ENCODE data around the gene PACS2.
"Not testable (repeated sequence)": the region's sequence is repeated elsewhere in the genome, so short reads cannot be mapped to it uniquely, and the experiment has no call there.

The PACS2 gene

DNA sequence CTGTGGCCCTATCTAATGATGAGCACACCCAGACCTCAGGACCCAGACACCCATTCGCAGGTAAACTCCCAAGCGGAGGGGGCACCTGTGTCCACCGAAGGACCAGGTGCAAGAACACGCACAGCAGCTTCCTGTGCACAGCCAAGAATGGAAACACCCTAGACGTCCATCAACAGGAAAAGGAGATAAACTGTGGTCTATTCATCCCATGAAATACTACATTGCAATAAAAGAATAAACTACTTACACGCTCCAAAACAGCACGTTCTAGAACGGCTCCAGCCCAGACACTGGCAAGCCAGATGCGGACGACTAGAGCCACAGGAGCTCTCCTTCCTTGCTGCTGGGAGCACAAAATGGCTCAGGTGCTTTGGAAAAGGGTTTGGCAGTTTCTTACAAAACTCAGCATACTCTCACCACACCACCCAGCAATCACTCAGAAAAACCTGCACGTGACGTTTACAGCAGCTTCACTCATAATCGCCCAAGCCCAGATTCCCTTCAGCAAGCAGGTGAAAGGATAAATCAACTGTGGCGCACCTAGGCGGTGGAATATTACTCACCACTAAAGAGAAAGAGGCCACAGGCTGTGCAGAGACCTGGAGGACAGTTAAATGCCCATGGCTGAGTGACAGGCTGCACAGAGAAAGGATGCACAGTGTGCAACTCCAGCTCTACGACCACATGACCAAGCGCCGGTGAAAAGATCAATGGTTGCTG, 34.7 kb upstream of the PACS2 start:
- H2AFZ ChIP-seq (ENCODE audit: low read length, unreplicated experiment), result no peak overlapping the region
- H3K4me1 ChIP-seq (ENCODE audit: control insufficient read depth, insufficient read depth, low read length, unreplicated experiment), result peaks cover 5% of the 10 kb centered on the region
- no peaks in the 10 kb centered on the region for H3K36me3 ChIP-seq (ENCODE audit: insufficient read depth, low read length)
- no peak overlapping the region for H3K4me3 ChIP-seq (ENCODE audit: low read depth, low read length)
- H3K27ac ChIP-seq (ENCODE audit: low read depth, low read length), result no peak overlapping the region
- peaks cover 26% of the 10 kb centered on the region for H3K79me2 ChIP-seq (ENCODE audit: control insufficient read depth, insufficient read depth, low read length, unreplicated experiment)
- H3K27me3 ChIP-seq (ENCODE audit: insufficient read depth, low read length), result no peaks in the 10 kb centered on the region

- Histone ChIP-seq H3K36me3 (ENCODE audit: insufficient read depth, low read length) (no peaks in the 10 kb centered on the region), H3K79me2 (ENCODE audit: control insufficient read depth, insufficient read depth, low read length, unreplicated experiment) (peaks cover 20% of the 10 kb centered on the region), H2AFZ (ENCODE audit: low read length, unreplicated experiment) (no peak overlapping the region), H3K4me3 (ENCODE audit: low read depth, low read length) (no peak overlapping the region), H3K27me3 (ENCODE audit: insufficient read depth, low read length) (no peaks in the 10 kb centered on the region), H3K27ac (ENCODE audit: low read depth, low read length) (no peak overlapping the region), H3K4me1 (ENCODE audit: control insufficient read depth, insufficient read depth, low read length, unreplicated experiment) (peaks cover under 1% of the 10 kb centered on the region)
Measured at GRCh38 chr14:105280525-105280924, 34.0 kb upstream of the PACS2 start.

- no peaks in the 10 kb centered on the region for H3K4me1 ChIP-seq (ENCODE audit: control insufficient read depth, insufficient read depth, low read length, unreplicated experiment)
- no peak overlapping the region for H3K27ac ChIP-seq (ENCODE audit: low read depth, low read length)
- peaks cover 22% of the 10 kb centered on the region for H3K79me2 ChIP-seq (ENCODE audit: control insufficient read depth, insufficient read depth, low read length, unreplicated experiment)
- no peak overlapping the region for H2AFZ ChIP-seq (ENCODE audit: low read length, unreplicated experiment)
- H3K27me3 ChIP-seq (ENCODE audit: insufficient read depth, low read length), result no peaks in the 10 kb centered on the region
- H3K4me3 ChIP-seq (ENCODE audit: low read depth, low read length), result no peak overlapping the region
- no peaks in the 10 kb centered on the region for H3K36me3 ChIP-seq (ENCODE audit: insufficient read depth, low read length)
Measured at GRCh38 chr14:105281371-105282097, 33.0 kb upstream of the PACS2 start.

- H3K4me1 ChIP-seq (ENCODE audit: control insufficient read depth, insufficient read depth, low read length, unreplicated experiment), result no peaks in the 10 kb centered on the region
- peaks cover 22% of the 10 kb centered on the region for H3K79me2 ChIP-seq (ENCODE audit: control insufficient read depth, insufficient read depth, low read length, unreplicated experiment)
- H3K27ac ChIP-seq (ENCODE audit: low read depth, low read length), result no peak overlapping the region
Measured at GRCh38 chr14:105282098-105282725, 32.3 kb upstream of the PACS2 start.

GRCh38 chr14:105283028-105283427, 31.5 kb upstream of the PACS2 start:
- H3K27ac ChIP-seq (ENCODE audit: low read depth, low read length), result no peak overlapping the region
- H3K27me3 ChIP-seq (ENCODE audit: insufficient read depth, low read length), result no peaks in the 10 kb centered on the region
- H3K36me3 ChIP-seq (ENCODE audit: insufficient read depth, low read length), result no peaks in the 10 kb centered on the region
- H2AFZ ChIP-seq (ENCODE audit: low read length, unreplicated experiment), result no peak overlapping the region
- H3K4me1 ChIP-seq (ENCODE audit: control insufficient read depth, insufficient read depth, low read length, unreplicated experiment), result no peaks in the 10 kb centered on the region
- peaks cover 20% of the 10 kb centered on the region for H3K79me2 ChIP-seq (ENCODE audit: control insufficient read depth, insufficient read depth, low read length, unreplicated experiment)
- no peak overlapping the region for H3K4me3 ChIP-seq (ENCODE audit: low read depth, low read length)

More at GRCh38 chr14:105282098-105282725, 32.3 kb upstream of the PACS2 start:
- no peak overlapping the region for H2AFZ ChIP-seq (ENCODE audit: low read length, unreplicated experiment)
- H3K36me3 ChIP-seq (ENCODE audit: insufficient read depth, low read length), result no peaks in the 10 kb centered on the region
- no peaks in the 10 kb centered on the region for H3K27me3 ChIP-seq (ENCODE audit: insufficient read depth, low read length)
- H3K4me3 ChIP-seq (ENCODE audit: low read depth, low read length), result no peak overlapping the region

DNA sequence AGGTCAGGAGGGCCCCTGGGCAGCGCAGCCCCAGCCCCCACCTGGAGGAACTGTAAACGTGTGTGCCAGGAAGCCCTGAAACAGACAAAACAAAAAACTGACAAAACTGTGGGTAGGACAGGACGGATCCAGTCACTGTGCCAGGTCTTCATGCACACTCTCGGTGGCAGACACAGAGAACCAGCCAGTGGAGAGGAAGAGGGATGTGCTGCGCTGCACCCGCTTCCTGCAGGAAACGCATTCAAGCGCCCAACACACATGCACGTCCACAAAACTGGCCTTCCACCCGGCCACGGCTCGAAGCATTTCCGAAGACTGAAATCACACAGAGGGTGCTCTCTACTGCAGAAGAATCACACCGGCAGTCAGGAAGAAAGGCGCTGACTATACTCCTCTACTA, 30.6 kb upstream of the PACS2 start:
- no peak overlapping the region for H3K27ac ChIP-seq (ENCODE audit: low read depth, low read length)
- no peak overlapping the region for H3K4me3 ChIP-seq (ENCODE audit: low read depth, low read length)
- no peaks in the 10 kb centered on the region for H3K27me3 ChIP-seq (ENCODE audit: insufficient read depth, low read length)
- no peaks in the 10 kb centered on the region for H3K36me3 ChIP-seq (ENCODE audit: insufficient read depth, low read length)
- H3K79me2 ChIP-seq (ENCODE audit: control insufficient read depth, insufficient read depth, low read length, unreplicated experiment), result peaks cover 16% of the 10 kb centered on the region
- no peak overlapping the region for H2AFZ ChIP-seq (ENCODE audit: low read length, unreplicated experiment)
- no peaks in the 10 kb centered on the region for H3K4me1 ChIP-seq (ENCODE audit: control insufficient read depth, insufficient read depth, low read length, unreplicated experiment)

DNA sequence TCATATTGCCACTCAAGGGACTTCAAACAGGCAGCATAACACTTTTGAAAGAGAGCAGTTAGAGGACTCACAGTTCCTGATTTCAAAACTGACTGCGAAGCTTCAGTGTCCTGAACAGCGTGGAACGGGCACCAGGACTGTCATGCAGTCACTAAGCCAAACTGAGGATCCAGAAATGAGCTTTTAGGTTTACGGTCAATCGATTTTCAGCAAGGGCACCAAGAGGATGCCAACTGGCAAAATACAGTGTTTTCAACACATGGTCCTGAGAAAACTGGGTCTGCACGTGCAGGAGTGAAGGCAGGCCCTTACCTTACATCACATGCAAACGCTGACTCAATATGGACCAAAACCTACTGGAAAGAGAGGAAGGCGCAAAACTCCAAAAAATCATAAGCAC, 29.4 kb upstream of the PACS2 start:
- Histone ChIP-seq H3K79me2 (ENCODE audit: control insufficient read depth, insufficient read depth, low read length, unreplicated experiment) (peaks cover 8% of the 10 kb centered on the region), H2AFZ (ENCODE audit: low read length, unreplicated experiment) (no peak overlapping the region), H3K27ac (ENCODE audit: low read depth, low read length) (no peak overlapping the region), H3K27me3 (ENCODE audit: insufficient read depth, low read length) (no peaks in the 10 kb centered on the region), H3K4me1 (ENCODE audit: control insufficient read depth, insufficient read depth, low read length, unreplicated experiment) (no peaks in the 10 kb centered on the region), H3K36me3 (ENCODE audit: insufficient read depth, low read length) (no peaks in the 10 kb centered on the region), H3K4me3 (ENCODE audit: low read depth, low read length) (no peak overlapping the region)

DNA sequence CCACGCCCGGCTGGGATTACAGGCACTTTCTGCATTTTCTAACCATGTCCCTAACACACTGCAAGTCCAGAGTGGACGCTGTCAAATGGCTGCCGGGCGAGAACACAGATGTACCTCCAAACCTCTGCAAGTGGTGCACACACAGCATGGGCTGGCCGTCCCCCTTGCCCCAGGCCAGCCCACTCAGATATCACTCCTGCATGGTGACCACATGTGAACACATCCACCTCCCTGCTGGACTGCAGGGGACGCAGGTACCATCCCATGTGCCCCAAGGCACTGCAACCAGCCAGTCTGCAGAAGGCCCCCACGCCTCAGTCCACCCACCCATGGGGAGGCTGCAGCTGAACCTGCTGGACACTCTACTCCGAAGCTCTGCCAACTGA, 27.8 kb upstream of the PACS2 start:
- H3K36me3 ChIP-seq (ENCODE audit: insufficient read depth, low read length), result no peaks in the 10 kb centered on the region
- H3K79me2 ChIP-seq (ENCODE audit: control insufficient read depth, insufficient read depth, low read length, unreplicated experiment), result peaks cover 8% of the 10 kb centered on the region
- H2AFZ ChIP-seq (ENCODE audit: low read length, unreplicated experiment), result no peak overlapping the region
- H3K27ac ChIP-seq (ENCODE audit: low read depth, low read length), result no peak overlapping the region
- H3K4me3 ChIP-seq (ENCODE audit: low read depth, low read length), result no peak overlapping the region
- no peaks in the 10 kb centered on the region for H3K4me1 ChIP-seq (ENCODE audit: control insufficient read depth, insufficient read depth, low read length, unreplicated experiment)
- H3K27me3 ChIP-seq (ENCODE audit: insufficient read depth, low read length), result no peaks in the 10 kb centered on the region

DNA sequence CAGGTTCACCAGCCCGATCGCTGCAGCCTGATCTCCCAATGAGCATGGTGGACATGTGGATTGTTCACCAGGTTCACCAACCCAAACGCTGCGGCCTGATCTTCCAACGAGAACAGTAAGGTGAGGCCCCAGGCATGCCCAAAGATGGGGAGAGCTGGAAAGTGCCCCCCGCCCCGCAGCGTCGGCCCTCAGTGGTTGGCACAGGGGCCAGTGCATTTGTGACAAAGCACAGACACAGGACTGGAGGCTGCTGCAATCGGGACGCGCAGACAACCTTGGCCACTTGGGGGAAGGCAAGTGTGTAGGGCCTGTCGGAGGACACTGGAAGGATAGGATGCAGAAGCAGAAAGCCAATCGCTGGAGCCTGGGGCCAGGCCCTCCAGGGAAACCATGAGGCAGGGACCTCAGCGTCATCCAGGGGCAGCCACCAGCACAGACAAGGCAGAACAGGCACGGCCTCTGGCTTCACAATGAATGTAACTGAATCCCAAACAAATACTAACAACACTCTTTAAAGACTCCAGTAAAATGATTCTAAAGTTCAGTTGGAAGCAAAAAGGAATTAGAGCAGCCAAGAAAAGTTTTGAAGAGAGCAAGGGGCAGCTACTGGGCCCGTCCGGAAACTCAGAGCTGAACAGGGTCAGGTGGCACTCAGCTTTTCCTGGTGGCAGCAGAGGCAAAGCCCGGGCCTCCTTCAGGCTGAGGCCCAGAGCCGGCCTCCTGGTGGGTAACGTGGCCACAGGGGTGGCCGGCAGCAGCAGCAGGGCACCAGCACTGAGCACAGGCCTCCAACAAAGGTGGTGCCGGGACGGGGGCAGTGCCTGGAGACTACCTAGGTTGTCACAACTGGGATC, 27.1 kb upstream of the PACS2 start:
- Histone ChIP-seq H2AFZ (ENCODE audit: low read length, unreplicated experiment) (no peak overlapping the region), H3K4me3 (ENCODE audit: low read depth, low read length) (no peak overlapping the region), H3K36me3 (ENCODE audit: insufficient read depth, low read length) (no peaks in the 10 kb centered on the region), H3K4me1 (ENCODE audit: control insufficient read depth, insufficient read depth, low read length, unreplicated experiment) (no peaks in the 10 kb centered on the region), H3K27me3 (ENCODE audit: insufficient read depth, low read length) (no peaks in the 10 kb centered on the region), H3K79me2 (ENCODE audit: control insufficient read depth, insufficient read depth, low read length, unreplicated experiment) (peaks cover 10% of the 10 kb centered on the region), H3K27ac (ENCODE audit: low read depth, low read length) (no peak overlapping the region)

GRCh38 chr14:105288936-105289335, 25.6 kb upstream of the PACS2 start:
- not testable (repeated sequence) for H2AFZ ChIP-seq (ENCODE audit: low read length, unreplicated experiment); H3K4me3 ChIP-seq (ENCODE audit: low read depth, low read length); H3K27ac ChIP-seq (ENCODE audit: low read depth, low read length); H3K27me3 ChIP-seq (ENCODE audit: insufficient read depth, low read length); H3K4me1 ChIP-seq (ENCODE audit: control insufficient read depth, insufficient read depth, low read length, unreplicated experiment); H3K36me3 ChIP-seq (ENCODE audit: insufficient read depth, low read length)
- H3K79me2 ChIP-seq (ENCODE audit: control insufficient read depth, insufficient read depth, low read length, unreplicated experiment), result peaks cover 20% of the 10 kb centered on the region
